HL-60/S4 (cell line): ENCODE data around the gene HEMGN.

Experiments
- in situ Hi-C: fragments of 300-500 bp; cut with MboI; formaldehyde crosslinking; loops from 2 replicates; pipeline ENCODE4 v1.14.3; 2022; ENCODE audit warnings: low sequenced_read_pairs

The HEMGN gene

DNA sequence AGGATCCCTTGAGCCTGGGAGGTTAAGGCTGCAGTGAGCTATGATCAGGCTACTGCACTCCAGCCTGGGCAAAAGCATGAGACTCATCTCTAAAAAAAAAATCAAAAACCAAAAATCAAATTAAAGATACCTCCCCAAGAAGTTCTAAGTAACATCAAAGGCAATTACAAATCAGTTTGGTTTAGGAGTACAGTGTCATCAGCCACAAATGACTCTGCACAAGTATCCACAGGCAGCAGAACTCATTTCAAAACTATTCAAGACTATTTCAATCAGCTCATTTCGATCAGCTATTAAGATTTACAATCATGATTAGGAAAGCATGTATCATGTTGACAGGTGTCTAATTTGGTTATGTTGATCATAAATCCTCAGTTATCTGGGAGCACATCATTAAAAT is 34.8 kb downstream of the HEMGN start:
- in situ Hi-C loops, result loop anchor here (10.0 kb wide), 1 partner anchor 198 kb away; no protein-coding TSS in a partner anchor

GRCh38 chr9:97900738-97901565 is 37.0 kb downstream of the HEMGN start:
- in situ Hi-C loops, result loop anchor here (10.0 kb wide), 1 partner anchor 196 kb away; no protein-coding TSS in a partner anchor

DNA sequence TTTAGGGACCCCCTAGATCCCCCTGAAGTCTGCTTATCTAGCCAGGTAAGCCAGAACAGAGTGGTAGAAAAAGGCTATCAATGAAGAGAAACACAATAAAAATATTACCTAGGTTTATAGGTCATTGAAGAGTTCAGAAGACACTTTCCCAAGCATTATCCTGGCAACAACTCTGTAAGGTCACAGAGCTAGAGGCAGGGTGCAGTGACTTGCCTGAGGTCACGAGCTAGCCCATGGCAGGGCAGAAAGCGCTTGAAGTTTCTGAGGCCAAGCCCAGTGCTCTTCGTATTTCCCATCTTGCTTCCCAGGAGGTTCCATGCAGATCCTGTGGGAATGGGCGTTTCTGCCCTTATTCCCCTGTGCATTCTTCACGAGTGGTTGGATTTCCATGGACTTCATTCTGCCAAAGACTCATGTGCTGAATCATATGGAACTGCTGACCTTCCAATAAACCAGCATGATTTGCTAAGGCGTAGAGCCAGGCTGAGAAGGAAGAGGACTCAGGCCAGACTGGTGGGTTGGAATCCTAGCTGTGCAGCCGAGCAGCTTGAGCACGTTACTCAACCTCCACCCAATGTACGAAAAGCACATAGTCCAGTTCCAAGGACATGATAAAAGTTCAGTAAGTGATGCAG is 37.8 kb downstream of the HEMGN start:
- in situ Hi-C loops, result loop anchor here (10.0 kb wide), 1 partner anchor 195 kb away; no protein-coding TSS in a partner anchor

- in situ Hi-C loops, result no loop called here
These were observed 42.2 kb downstream of the HEMGN start for GRCh38 chr9:97895695-97896332.

- in situ Hi-C loops, result no loop called here
These were observed 42.8 kb downstream of the HEMGN start for GRCh38 chr9:97895211-97895610.

DNA sequence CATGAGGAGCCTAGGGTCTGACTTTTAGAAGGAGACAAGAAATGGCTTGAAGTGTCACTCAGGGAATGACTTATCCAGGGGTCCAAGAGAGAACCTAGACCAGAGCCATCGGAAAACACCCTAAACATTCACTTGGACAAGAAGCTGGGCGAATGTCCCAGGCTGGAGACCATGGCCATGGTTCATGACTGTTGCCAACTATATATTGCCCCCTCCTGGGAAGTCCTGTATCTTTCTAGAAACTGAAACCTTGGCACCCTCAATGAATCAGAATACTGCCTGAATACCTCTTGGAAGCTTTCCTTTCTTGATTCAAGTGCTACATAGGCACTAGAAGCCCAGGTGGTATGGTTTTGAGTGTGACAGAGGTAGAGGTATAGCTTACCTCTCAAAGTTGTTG is 45.6 kb downstream of the HEMGN start:
- in situ Hi-C loops, result no loop called here

- in situ Hi-C loops, result no loop called here
These were observed 46.2 kb downstream of the HEMGN start for GRCh38 chr9:97891736-97892135.

GRCh38 chr9:97889941-97890887 is 47.8 kb downstream of the HEMGN start:
- in situ Hi-C loops, result no loop called here

- in situ Hi-C loops, result no loop called here
These were observed 57.6 kb downstream of the HEMGN start for GRCh38 chr9:97880336-97880735.
